Measurements from ENCODE around the gene KIF5A.
"Not testable (repeated sequence)": the region's sequence is repeated elsewhere in the genome, so short reads cannot be mapped to it uniquely, and the experiment has no call there.

The KIF5A gene

GRCh38 chr12:57609101-57609780 lies 59.4 kb downstream of the KIF5A start:
- no peak for DNase-seq

- DNase-seq: no peak
These were observed 60.1 kb downstream of the KIF5A start for GRCh38 chr12:57609781-57610553.

GRCh38 chr12:57610554-57611107 lies 60.8 kb downstream of the KIF5A start:
- DNase-seq: no peak

- DNase-seq: peak; percentile 70
These were observed 61.4 kb downstream of the KIF5A start, which contains the start of gene ARHGEF25 for GRCh38 chr12:57611108-57611826. TSS of gene ARHGEF25 (plus strand) at chr12:57611435. CDS start at chr12:57611895, 460 bp downstream.

- DNase-seq: peak; percentile 69
These were observed 62.2 kb downstream of the KIF5A start for GRCh38 chr12:57611827-57612710.

- no peak for DNase-seq
These were observed 63.0 kb downstream of the KIF5A start for GRCh38 chr12:57612711-57613426.

GRCh38 chr12:57613427-57614109 lies 63.7 kb downstream of the KIF5A start:
- DNase-seq: no peak

- peak; percentile 45 for DNase-seq
These were observed 64.5 kb downstream of the KIF5A start for GRCh38 chr12:57614178-57614947.

GRCh38 chr12:57614948-57615500 lies 65.2 kb downstream of the KIF5A start:
- no peak for DNase-seq

- no peak for DNase-seq
These were observed 65.8 kb downstream of the KIF5A start for GRCh38 chr12:57615637-57616036.

- DNase-seq: no peak
These were observed 66.7 kb downstream of the KIF5A start for GRCh38 chr12:57616383-57617101.

- no peak for DNase-seq
These were observed 68.1 kb downstream of the KIF5A start for GRCh38 chr12:57617942-57618341.

GRCh38 chr12:57618431-57618830 lies 68.6 kb downstream of the KIF5A start:
- not testable (repeated sequence) for DNase-seq

GRCh38 chr12:57618966-57619433 lies 69.2 kb downstream of the KIF5A start:
- no peak for DNase-seq

GRCh38 chr12:57619434-57620244 lies 69.8 kb downstream of the KIF5A start:
- DNase-seq: no peak

- DNase-seq: no peak
These were observed 70.5 kb downstream of the KIF5A start for GRCh38 chr12:57620245-57620935.

- DNase-seq: no peak
These were observed 71.2 kb downstream of the KIF5A start for GRCh38 chr12:57620936-57621496.

Data from NCI-H2171 (cell line).